HepG2 (cell line): ENCODE data around the gene RHBG. TPM values are rescaled to one million over a fixed set of nuclear protein-coding genes. Genes with fewer than 3 reads are reported as not detected.

Source experiments
- ATAC-seq: fragments of 200-7000 bp; cut with Tn5 transposase; 3 replicates; pipeline ENCODE4 v1.9.1; 2020; ENCODE audit warnings: mild to moderate bottlenecking, moderate library complexity
- BruUV-seq: library from RNA; stranded (reverse); fragments of 400-500 nt; replicated peaks from 2 replicates; lab custom pipeline; 2021; lab: Mats Ljungman, UMichigan
- CTCF ChIA-PET: fragments of 300-600 bp; formaldehyde crosslinking; extraction: SDS; loops from one replicate; lab custom pipeline; 2021; ENCODE audit warnings: low total read pairs, inconsistent platforms, low intra/inter-chr PET ratio; lab: Yijun Ruan, JAX
- POLR2A ChIA-PET: fragments of 350-600 bp; sonication (Branson Sonifier 250); formaldehyde crosslinking; loops from one replicate; lab custom pipeline; 2020; ENCODE audit warnings: antibody characterized with exemption, inconsistent platforms; lab: Yijun Ruan, JAX
- DNase-seq: peaks from one replicate; pipeline ENCODE4 v3.0.0-alpha.2; 2015; ENCODE audit warnings: low spot score
- FAIRE-seq: peaks from 3 replicates; lab custom pipeline; 2011; peaks lifted over from hg19 to GRCh38; lab: Jason Lieb, UNC
- H2AFZ ChIP-seq: one replicate; pipeline ENCODE4 v1.6.1; 2011; ENCODE audit warnings: low read length, inconsistent platforms
- H3K27ac ChIP-seq: fragments of 300-600 bp; 3 replicates; pipeline ENCODE4 v1.8.0; 2011; ENCODE audit warnings: mixed run types, mild to moderate bottlenecking, mixed read lengths, low read length, inconsistent platforms; ENCODE audit not compliant: insufficient read depth; ENCODE audit errors: extremely low read length
- H3K27me3 ChIP-seq, 2 experiments: fragments of 200-600 bp in 1 of 2; 2 replicates in 1 of 2; 3 replicates in 1 of 2; pipeline versions ENCODE4 v1.6.0 to v1.8.0; 2011; ENCODE audit warnings: low read length in 2 of 2, mild to moderate bottlenecking in 2 of 2, moderate library complexity in 2 of 2, inconsistent platforms in 1 of 2; ENCODE audit not compliant: insufficient read depth in 2 of 2, control insufficient read depth in 1 of 2
- H3K36me3 ChIP-seq, 2 experiments: fragments of 200-600 bp in 1 of 2; replicated peaks in 1 of 2; 2 replicates in 1 of 2; 3 replicates in 1 of 2; pipeline versions ENCODE4 v1.5.1 to v1.8.0; 2011; ENCODE audit warnings: low read length in 2 of 2, inconsistent platforms in 1 of 2; ENCODE audit not compliant: insufficient read depth in 2 of 2, control insufficient read depth in 1 of 2
- H3K4me1 ChIP-seq: 2 replicates; pipeline ENCODE4 v1.5.1; 2012; ENCODE audit warnings: low read length, inconsistent platforms; ENCODE audit not compliant: insufficient read depth
- H3K4me2 ChIP-seq: 2 replicates; pipeline ENCODE4 v1.6.0; 2011; ENCODE audit warnings: low read depth, low read length, inconsistent platforms
- H3K4me3 ChIP-seq, 3 experiments: fragments of 200-600 bp in 1 of 3; sonication (generic), shearing (Covaris generic) in 1 of 3; replicated peaks in 1 of 3; 2 replicates each; pipeline ENCODE4 v1.5.1; 2011 to 2016; ENCODE audit warnings: low read length in 3 of 3, inconsistent platforms in 2 of 3, low read depth in 2 of 3, mild to moderate bottlenecking in 2 of 3, control low read depth in 1 of 3, mixed read lengths in 1 of 3; ENCODE audit not compliant: insufficient read depth in 1 of 3
- H3K79me2 ChIP-seq: one replicate; pipeline ENCODE4 v1.6.1; 2011; ENCODE audit warnings: low read length, inconsistent platforms; ENCODE audit not compliant: insufficient read depth
- H3K9ac ChIP-seq: 2 replicates; pipeline ENCODE4 v1.6.0; 2011; ENCODE audit warnings: mild to moderate bottlenecking, low read depth, low read length, inconsistent platforms; ENCODE audit not compliant: insufficient read depth
- H3K9me3 ChIP-seq: 2 replicates; pipeline ENCODE4 v1.5.1; 2012; ENCODE audit warnings: mild to moderate bottlenecking, low read length
- H4K20me1 ChIP-seq: 2 replicates; pipeline ENCODE4 v1.6.0; 2011; ENCODE audit warnings: inconsistent platforms, mild to moderate bottlenecking, low read length, moderate library complexity; ENCODE audit not compliant: insufficient read depth
- DMAP1 ChIP-seq: IDR thresholded peaks from 2 replicates; pipeline ENCODE4 v1.6.1; 2016
- FOXK1 ChIP-seq: sonication (generic); formaldehyde crosslinking; IDR thresholded peaks from 2 replicates; pipeline ENCODE4 v1.4.0; 2020; ENCODE audit warnings: low read depth, missing genetic modification reagents, borderline replicate concordance
- IRX3 ChIP-seq: sonication (generic); formaldehyde crosslinking; IDR thresholded peaks from 2 replicates; pipeline ENCODE4 v1.8.1; 2023; ENCODE audit warnings: mild to moderate bottlenecking, low read depth, missing genetic modification reagents, borderline replicate concordance
- KDM5B ChIP-seq: sonication (generic); formaldehyde crosslinking; IDR thresholded peaks from 2 replicates; pipeline ENCODE4 v1.4.0; 2020; ENCODE audit warnings: missing genetic modification reagents, mild to moderate bottlenecking, borderline replicate concordance
- MAF1 ChIP-seq: sonication (generic); formaldehyde crosslinking; IDR thresholded peaks from 2 replicates; pipeline ENCODE4 v1.5.0; 2020; ENCODE audit warnings: missing genetic modification reagents, borderline replicate concordance
- MYPOP ChIP-seq: sonication (generic); formaldehyde crosslinking; IDR thresholded peaks from 2 replicates; pipeline ENCODE4 v1.8.1; 2023; ENCODE audit warnings: mild to moderate bottlenecking, moderate library complexity, missing genetic modification reagents
- POLR2AphosphoS2 ChIP-seq: IDR thresholded peaks from 2 replicates; pipeline ENCODE4 v1.6.1; 2011; ENCODE audit warnings: low read depth, low read length, improper control_type of control experiment
- PRMT3 ChIP-seq: sonication (generic); formaldehyde crosslinking; IDR thresholded peaks from 2 replicates; pipeline ENCODE4 v1.8.1; 2022; ENCODE audit warnings: low read depth, mild to moderate bottlenecking, moderate library complexity, missing genetic modification reagents, borderline replicate concordance
- ZNF543 ChIP-seq: sonication (generic); formaldehyde crosslinking; IDR thresholded peaks from 2 replicates; pipeline ENCODE4 v1.4.0; 2020; ENCODE audit warnings: mild to moderate bottlenecking, missing genetic modification reagents
- ZNF629 ChIP-seq: sonication (generic); formaldehyde crosslinking; conservative IDR thresholded peaks from 2 replicates; pipeline ENCODE4 v1.5.0; 2020; ENCODE audit warnings: missing genetic modification reagents
- ZNF770 ChIP-seq: sonication (generic); formaldehyde crosslinking; IDR thresholded peaks from 2 replicates; pipeline ENCODE4 v1.5.0; 2020; ENCODE audit warnings: mild to moderate bottlenecking, missing genetic modification reagents
- ZNF83 ChIP-seq: sonication (generic); formaldehyde crosslinking; IDR thresholded peaks from 2 replicates; pipeline ENCODE4 v1.4.0; 2020; ENCODE audit warnings: missing genetic modification reagents, mild to moderate bottlenecking, borderline replicate concordance
- ZNF841 ChIP-seq: sonication (generic); formaldehyde crosslinking; IDR thresholded peaks from 2 replicates; pipeline ENCODE4 v1.8.1; 2023; ENCODE audit warnings: missing genetic modification reagents, borderline replicate concordance
- ZSCAN22 ChIP-seq: sonication (generic); formaldehyde crosslinking; IDR thresholded peaks from 2 replicates; pipeline ENCODE4 v1.4.0; 2020; ENCODE audit warnings: mild to moderate bottlenecking, missing genetic modification reagents
- WGBS: methylation state at CpG from one replicate; pipeline ENCODE4 v1.1.6; 2017; ENCODE audit warnings: low lambda C conversion rate; 5-methylcytosine and 5-hydroxymethylcytosine counted together
- in situ Hi-C: cut with HindIII; loops from 2 replicates; pipeline ENCODE4 v1.10.0; 2017; ENCODE audit warnings: low pct_unique_long_range_greater_than_20kb; ENCODE audit not compliant: extremely low pct_ligation_motif_present
- intact Hi-C: fragments of 100-400 bp; cut with micrococcal nuclease; formaldehyde crosslinking; loops from one replicate; pipeline ENCODE4 v1.10.0; 2022; ENCODE audit not compliant: unreplicated experiment
- polyA plus RNA-seq, 8 experiments: library from polyadenylated mRNA; depleted of rRNA in 3 of 8; stranded (reverse) in 7 of 8; unstranded in 1 of 8; fragments of >200 nt; fragmentation: Illumina TruSeq in 4 of 8; extraction: Trizol in 4 of 8; gene quantifications; 2 replicates each; pipeline versions ENCODE4 v1.2.1 to v1.2.3, GENCODE V29; 2011 to 2016; ENCODE audit warnings: low read depth in 4 of 8, missing spikeins in 1 of 8, mixed read lengths in 1 of 8; ENCODE audit not compliant: insufficient read depth in 1 of 8
- total RNA-seq, 5 experiments: library from RNA; depleted of rRNA; stranded (reverse); fragments of >200 nt; fragmentation: Illumina TruSeq; extraction: Trizol; gene quantifications; 2 replicates each; pipeline ENCODE4 v1.2.3, GENCODE V29; 2016; ENCODE audit warnings: low read depth in 1 of 5

The RHBG gene
- total and polyA plus RNA-seq, 2 of the 13 experiments (the other 11 are each of a cell fraction or from before 2014, with no cell fraction given): 61.8 to 73.5 TPM

- BruUV-seq: TSS peak; percentile 7
- CTCF ChIA-PET: interaction anchor here (2.3 kb wide), 1 partner anchor 55 kb away, joined by 9 read pairs; no protein-coding TSS in a partner anchor
These were observed 20.3 kb downstream of the RHBG start for GRCh38 chr1:156389311-156389710.

GRCh38 chr1:156390469-156391365, 21.7 kb downstream of the RHBG start:
- Histone ChIP-seq H3K36me3 (no peaks in the 10 kb centered on the region), H3K4me1 (peaks cover 44% of the 10 kb centered on the region), H2AFZ (no peak overlapping the region), H3K4me3 (no peak overlapping the region), H3K27me3 (peaks cover 11 to 49% of the 10 kb centered on the region in 2 experiments; a peak in 4 of 5 replicates), H4K20me1 (no peaks in the 10 kb centered on the region), H3K27ac (no peak overlapping the region), H3K4me2 (no peak overlapping the region), H3K9me3 (no peaks in the 10 kb centered on the region), H3K79me2 (no peaks in the 10 kb centered on the region), H3K9ac (no peak overlapping the region)
- no peak for DNase-seq
- no TSS peak for BruUV-seq
- in situ Hi-C loops (no loop called here), intact Hi-C loops (no loop called here)
- WGBS: 42% methylated on average over 20 of the region's 20 CpGs
- peak; percentile 4 for ATAC-seq
- FAIRE-seq: no peak
- POLR2A ChIA-PET: no interaction called here
- CTCF ChIA-PET: no interaction called here
- TF ChIP-seq KDM5B (no peak), MYPOP (CRISPR knock-in tag) (no peak), ZNF83 (no peak), IRX3 (CRISPR knock-in tag) (no peak), DMAP1 (CRISPR knock-in tag) (no peak), ZNF543 (CRISPR knock-in tag) (no peak), ZNF770 (CRISPR knock-in tag) (no peak), ZNF841 (no peak), ZSCAN22 (CRISPR knock-in tag) (no peak), FOXK1 (no peak), MAF1 (CRISPR knock-in tag) (no peak)

More at GRCh38 chr1:156389311-156389710, 20.3 kb downstream of the RHBG start:
- Histone ChIP-seq H3K9ac (0 out of 2 replicates have a peak overlapping the region, but pooled peaks have one; percentile 52), H3K4me1 (peaks cover 44% of the 10 kb centered on the region), H3K9me3 (no peaks in the 10 kb centered on the region), H2AFZ (no peak overlapping the region), H3K4me3 (peak overlapping the region in 1 of 3 experiments; percentile 68; a peak in 2 of 6 replicates), H3K79me2 (no peaks in the 10 kb centered on the region), H3K36me3 (peaks cover 5 to 12% of the 10 kb centered on the region in 2 experiments), H3K27ac (no peak overlapping the region), H3K4me2 (peak overlapping the region; percentile 82), H4K20me1 (no peaks in the 10 kb centered on the region), H3K27me3 (peaks cover 11 to 48% of the 10 kb centered on the region in 2 experiments; a peak in 4 of 5 replicates)
- WGBS: 56% methylated on average over 8 of the region's 8 CpGs
- POLR2A ChIA-PET: interaction anchor here (1.2 to 1.8 kb wide), 3 partner anchors 13 to 57 kb away, joined by 3 to 15 read pairs (median 7); no protein-coding TSS in a partner anchor
- no peak for DNase-seq
- TF ChIP-seq ZNF629 (CRISPR knock-in tag): peak; percentile 17; the same call in 1 of the 2 replicates
- TF ChIP-seq POLR2AphosphoS2: 0 out of 2 replicates have a peak, but pooled peaks have one; percentile 1
- TF ChIP-seq PRMT3: no peak
- peak; percentile 0; the same call in 1 of the 3 replicates for ATAC-seq
- intact Hi-C loops (no loop called here), in situ Hi-C loops (loop anchor here (5.0 kb wide), 1 partner anchor 48 kb away; no protein-coding TSS in a partner anchor)
- FAIRE-seq: no peak
